ENCODE results near the gene LCN1.
A peak's percentile ranks its signal among the peaks of the same experiment; 100 is the strongest.

LCN1 gene

DNA sequence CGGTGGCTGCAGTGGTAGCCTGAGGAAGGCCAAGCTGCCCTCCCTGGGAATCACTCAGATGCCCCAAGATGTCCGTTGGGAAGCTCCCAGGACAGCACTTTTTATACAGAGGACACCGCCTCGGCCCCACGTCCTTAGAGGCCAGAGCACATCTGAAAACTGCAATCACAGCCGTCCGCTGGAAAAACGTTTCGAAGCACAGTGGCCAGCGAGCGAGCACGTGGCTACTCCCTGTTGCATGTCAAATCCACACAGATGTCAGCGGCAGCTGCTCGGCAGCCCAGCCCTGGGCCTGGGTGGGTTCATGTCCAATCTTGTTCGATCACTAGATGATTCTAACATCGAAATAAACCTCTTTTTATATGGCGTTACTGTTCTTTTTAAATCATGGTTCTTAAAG, 32.7 kb upstream of the LCN1 start:
- no peak for DNase-seq (ENCODE audit: low read depth)

- no peak for DNase-seq (ENCODE audit: low read depth)
These were observed 31.9 kb upstream of the LCN1 start for GRCh38 chr9:135489188-135489906.

DNA sequence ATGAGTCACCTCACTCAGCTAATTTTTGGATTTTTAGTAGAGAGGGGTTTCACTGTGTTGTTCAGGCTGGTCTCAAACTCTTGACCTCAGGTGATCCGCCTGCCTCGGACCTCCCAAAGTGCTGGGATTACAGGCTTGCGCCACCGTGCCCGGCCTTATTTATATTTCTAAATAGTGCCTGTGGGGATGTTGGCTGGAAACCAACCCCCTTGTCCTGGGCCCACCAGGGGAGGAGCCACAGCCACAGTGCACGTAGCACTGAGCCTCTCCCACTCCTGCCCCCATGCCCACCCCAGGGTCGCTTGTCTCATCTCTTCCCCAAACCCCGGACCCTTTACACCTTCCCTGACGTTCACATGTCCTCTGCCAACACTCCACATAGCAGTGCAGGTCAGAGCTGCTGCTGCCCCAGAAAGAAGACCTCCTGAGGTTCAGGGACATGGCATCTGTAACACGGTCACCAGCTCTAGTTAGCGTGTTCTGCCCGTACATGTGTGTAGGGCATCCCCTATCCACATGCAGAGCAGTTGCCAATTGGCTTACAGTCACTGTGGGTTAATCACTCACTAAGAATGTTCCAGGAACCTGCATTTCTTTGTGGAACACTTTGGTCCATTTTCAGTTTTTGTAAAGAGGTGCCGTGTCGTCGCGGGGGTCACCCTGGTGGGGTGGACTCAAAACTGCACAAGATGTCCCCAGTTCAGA, 30.9 kb upstream of the LCN1 start:
- no peak for DNase-seq (ENCODE audit: low read depth)

DNA sequence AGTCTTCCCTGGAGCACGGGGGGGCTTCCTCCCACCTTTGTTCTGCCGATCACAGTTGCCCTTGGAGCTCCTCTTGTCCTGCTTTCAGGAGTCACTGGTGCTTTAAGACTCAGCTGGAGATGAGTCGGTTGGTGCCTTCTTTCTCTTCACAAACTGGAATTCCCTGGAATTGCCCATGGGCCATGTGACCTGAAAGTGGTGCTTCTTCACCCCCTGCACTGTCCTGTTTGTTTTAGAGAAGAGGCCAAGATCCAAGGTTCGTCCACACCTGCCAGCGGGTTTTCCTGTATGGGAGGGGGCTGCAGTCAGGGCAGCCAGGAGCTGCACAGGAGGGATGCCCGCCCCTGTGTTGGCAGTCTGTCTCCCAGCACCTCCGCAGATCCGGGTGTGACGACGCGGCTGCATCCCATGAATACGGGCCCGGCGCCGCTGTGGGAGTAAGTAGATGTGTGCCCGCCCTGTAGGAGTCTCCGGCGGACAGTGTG, 30.2 kb upstream of the LCN1 start:
- no peak for DNase-seq (ENCODE audit: low read depth)

GRCh38 chr9:135491764-135492163, 29.5 kb upstream of the LCN1 start:
- DNase-seq (ENCODE audit: low read depth) = no peak

DNA sequence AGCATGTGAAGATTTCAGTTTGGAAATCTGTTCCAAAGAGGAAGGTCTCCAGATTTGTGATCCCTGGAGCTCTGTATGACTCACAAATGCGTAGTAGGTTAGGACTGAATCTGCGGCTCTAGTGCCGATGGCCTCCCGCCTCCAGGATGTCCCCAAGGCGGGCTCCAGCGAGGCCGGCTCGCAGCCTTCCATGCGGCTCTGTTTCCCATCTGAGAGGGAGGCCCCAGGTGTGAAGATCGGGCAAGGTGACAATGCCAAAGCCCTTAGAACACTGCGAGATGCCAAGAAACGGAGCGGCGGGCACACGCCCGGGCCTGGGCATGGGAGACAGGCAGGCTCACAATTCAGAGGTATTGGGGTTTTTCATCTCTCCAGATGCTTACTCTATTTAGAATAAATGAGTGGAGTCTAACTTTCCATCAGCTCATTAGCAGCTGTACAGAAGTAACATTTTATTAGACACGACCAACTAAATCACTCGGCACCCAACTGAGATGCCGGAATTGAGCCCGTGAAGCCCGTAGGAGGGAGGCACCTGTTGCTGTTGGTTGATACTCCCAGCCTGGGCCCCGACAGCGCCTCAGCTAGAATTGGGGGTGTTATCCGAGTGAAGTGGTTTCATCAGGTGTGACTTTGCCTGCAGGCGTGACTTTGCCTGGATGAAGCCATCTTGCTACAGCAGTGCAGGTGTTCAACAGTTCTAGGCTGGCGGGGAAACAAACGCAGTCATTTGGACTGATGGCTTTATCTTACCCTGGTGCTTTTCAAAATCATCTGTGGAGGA, 28.2 kb upstream of the LCN1 start:
- DNase-seq (ENCODE audit: low read depth) = no peak

DNA sequence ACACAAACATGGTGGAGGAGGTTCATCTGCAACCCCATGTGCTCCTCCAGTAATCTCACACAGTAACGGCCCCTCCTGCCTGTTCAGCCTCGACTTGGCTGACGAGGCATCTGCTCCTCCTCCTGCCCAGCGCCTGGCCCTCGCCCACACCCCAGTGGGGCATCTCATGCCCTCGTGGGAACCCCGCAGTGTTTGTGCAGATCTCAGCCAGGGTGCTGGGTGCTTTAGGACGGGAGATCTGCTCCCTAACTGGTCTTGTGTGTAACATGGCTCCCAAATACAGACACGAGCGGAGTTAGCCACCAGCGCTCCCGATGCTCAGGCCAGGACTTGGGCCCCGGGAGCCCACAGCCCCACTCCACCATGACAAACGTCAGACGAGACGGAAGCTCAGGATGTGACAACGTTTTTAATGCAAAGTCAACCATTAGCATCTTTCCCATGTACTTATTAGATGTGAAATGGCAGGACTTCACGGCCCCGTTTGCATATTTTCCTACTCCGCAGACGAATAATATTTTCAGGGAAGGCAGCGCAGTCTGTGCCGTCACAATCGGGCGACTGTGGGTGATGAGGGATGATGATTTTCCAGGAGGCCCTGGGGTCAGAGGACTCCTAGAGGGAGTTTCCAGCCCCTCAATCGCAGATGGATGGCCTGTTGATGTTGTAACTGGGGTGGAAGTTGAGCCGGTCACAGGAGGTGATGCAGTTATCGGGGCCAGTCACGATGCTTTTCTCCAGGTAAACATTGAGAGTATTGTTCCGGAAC, 26.3 kb upstream of the LCN1 start:
- no peak for DNase-seq (ENCODE audit: low read depth)

GRCh38 chr9:135498381-135499126, 22.7 kb upstream of the LCN1 start:
- no peak for DNase-seq (ENCODE audit: low read depth)

GRCh38 chr9:135499326-135500070, 21.7 kb upstream of the LCN1 start:
- DNase-seq (ENCODE audit: low read depth) = peak; percentile 82

GRCh38 chr9:135500071-135500524, 21.1 kb upstream of the LCN1 start:
- no peak for DNase-seq (ENCODE audit: low read depth)

DNA sequence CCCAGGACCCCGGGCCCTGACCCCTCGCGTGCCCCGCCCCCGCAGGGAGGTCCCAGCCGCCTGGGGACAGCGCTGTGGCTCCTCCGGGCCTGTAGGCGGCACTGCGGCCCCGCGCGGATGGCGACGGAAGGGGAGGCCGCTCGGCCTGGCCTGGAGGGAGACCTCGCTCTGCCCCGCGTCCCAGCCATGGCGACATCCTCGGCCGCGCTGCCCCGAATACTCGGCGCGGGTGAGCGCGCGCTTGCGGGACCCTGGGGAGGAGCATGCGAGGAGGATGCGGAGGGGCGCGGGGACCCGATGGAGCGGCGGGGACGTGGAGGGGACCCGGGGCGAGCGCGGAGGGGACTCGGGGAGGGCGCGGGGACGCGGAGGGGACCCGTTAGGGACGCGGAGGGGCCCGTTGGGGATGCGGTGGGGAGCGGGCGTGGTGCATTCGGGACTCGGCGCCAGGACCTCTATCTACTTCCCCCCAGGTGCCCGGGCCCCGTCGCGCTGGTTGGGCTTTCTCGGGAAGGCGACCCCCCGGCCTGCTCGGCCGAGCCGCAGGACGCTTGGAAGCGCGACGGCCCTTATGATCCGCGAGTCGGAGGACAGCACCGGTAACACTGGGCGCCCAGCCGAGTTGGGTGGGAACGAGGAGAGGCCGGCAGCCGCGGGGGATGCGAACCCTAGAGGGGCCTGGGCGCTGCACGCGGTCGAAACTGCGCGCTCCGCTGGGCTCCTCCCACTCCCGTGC, 20.5 kb upstream of the LCN1 start, which contains the start of gene MRPS2:
TSS of gene MRPS2 (plus strand) at position 158 of the 736 bp plus-strand sequence. CDS start at position 187, 29 bp downstream.
- DNase-seq (ENCODE audit: low read depth) = peak; percentile 70

DNA sequence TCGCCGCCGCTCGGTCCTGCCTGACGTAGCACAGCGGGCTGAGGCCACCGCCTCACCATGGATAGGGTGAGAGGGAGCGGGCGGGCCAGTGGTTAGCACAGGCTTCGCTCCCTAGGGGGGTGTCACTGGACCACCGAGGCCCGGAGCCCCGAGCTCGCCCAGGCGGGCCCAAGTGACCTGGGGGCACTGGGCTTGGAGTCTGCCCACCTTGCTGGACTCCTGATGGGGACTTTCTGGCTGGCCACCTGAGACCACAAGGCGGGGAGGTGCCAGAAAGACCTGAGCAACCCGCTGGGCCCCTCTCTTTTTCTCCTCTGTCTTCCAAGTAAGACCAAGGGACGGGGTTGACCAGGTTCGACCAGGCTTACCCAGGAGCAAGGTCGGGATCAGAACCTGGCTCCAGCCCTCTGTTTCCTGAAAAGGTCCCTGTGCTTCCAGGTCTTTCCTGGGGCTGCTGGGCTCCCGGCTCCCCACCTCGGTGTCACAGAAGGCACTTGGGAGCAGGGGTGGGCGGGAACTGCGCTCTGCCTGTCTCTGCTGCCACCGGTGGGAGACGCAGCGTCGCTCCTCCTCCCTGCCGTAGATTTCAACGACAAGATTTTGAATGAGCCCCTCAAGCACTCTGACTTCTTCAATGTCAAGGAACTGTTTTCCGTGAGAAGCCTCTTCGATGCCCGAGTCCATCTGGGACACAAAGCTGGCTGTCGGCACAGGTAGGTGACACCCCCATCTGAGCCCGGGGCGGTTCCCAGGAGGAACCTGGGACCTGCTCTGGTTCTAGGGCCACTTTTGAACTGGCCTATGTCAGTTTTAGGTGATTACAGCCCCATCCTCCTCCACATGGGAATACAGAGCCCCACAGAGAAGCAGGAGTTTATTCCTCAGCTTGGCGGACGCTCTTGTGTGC, 19.7 kb upstream of the LCN1 start:
- DNase-seq (ENCODE audit: low read depth) = no peak

GRCh38 chr9:135502168-135502872, 18.9 kb upstream of the LCN1 start:
- DNase-seq (ENCODE audit: low read depth) = no peak

- DNase-seq (ENCODE audit: low read depth) = no peak
These were observed 18.3 kb upstream of the LCN1 start for GRCh38 chr9:135502873-135503321.

DNA sequence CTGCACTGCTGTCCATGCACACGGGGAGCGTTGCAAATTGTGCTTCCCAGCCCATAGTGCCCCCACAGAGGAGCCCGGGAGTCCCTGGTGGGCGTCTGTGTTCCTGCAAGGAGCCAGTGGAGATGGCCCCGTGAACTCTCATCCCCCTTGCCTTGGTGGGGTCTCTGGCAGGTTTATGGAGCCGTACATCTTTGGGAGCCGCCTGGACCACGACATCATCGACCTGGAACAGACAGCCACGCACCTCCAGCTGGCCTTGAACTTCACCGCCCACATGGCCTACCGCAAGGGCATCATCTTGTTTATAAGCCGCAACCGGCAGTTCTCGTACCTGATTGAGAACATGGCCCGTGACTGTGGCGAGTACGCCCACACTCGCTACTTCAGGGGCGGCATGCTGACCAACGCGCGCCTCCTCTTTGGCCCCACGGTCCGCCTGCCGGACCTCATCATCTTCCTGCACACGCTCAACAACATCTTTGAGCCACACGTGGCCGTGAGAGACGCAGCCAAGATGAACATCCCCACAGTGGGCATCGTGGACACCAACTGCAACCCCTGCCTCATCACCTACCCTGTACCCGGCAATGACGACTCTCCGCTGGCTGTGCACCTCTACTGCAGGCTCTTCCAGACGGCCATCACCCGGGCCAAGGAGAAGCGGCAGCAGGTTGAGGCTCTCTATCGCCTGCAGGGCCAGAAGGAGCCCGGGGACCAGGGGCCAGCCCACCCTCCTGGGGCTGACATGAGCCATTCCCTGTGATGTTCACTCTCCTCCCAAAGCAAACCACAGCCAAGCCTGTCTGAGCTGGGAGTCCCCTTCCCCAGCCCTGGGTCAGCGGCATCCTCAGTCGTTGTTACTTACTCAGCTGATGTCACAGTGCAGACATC, 17.6 kb upstream of the LCN1 start:
- no peak for DNase-seq (ENCODE audit: low read depth)

All from stimulated activated CD8-positive, alpha-beta memory T cell treated with anti-CD3 and anti-CD28 coated beads, Interleukin-12 subunit alpha, Interleukin-12 subunit beta, amount 100 ng/mL, for 1 hour (primary cell).